T-helper 2 cell treated with Interferon-gamma antibody and Interleukin-4, amounts not matched to agents 5 μg/mL and 100 μg/mL, for 36 hours (primary cell): ENCODE measurements around the gene CDKN1A.
A peak's percentile ranks its signal among the peaks of the same experiment; 100 is the strongest.

Source experiments
- DNase-seq: peaks from one replicate; pipeline ENCODE4 v3.0.0; 2021; ENCODE audit warnings: low spot score
- H3K27ac Mint-ChIP-seq: one replicate; pipeline ENCODE4 v1.8.0; 2021; ENCODE audit warnings: mild to moderate bottlenecking, mixed read lengths
- H3K27me3 Mint-ChIP-seq: one replicate; pipeline ENCODE4 v1.8.0; 2021; ENCODE audit warnings: low read depth, mixed read lengths
- H3K36me3 Mint-ChIP-seq: one replicate; pipeline ENCODE4 v1.8.0; 2021; ENCODE audit warnings: low read depth, mixed read lengths
- H3K4me1 Mint-ChIP-seq: one replicate; pipeline ENCODE4 v1.8.0; 2021; ENCODE audit warnings: low read depth, mixed read lengths
- H3K4me3 Mint-ChIP-seq: one replicate; pipeline ENCODE4 v1.8.0; 2022; ENCODE audit warnings: mild to moderate bottlenecking, moderate library complexity, mixed read lengths
- H3K9me3 Mint-ChIP-seq: one replicate; pipeline ENCODE4 v1.8.0; 2021; ENCODE audit warnings: mixed read lengths

The CDKN1A gene

GRCh38 chr6:36677753-36678487 lies 594 bp upstream of the CDKN1A start:
- Mint-ChIP-seq H3K36me3 (peaks cover 17% of the 10 kb centered on the region), H3K27ac (peak overlapping the region; percentile 84), H3K4me3 (peak overlapping the region; percentile 81), H3K9me3 (no peaks in the 10 kb centered on the region), H3K4me1 (peaks cover 47% of the 10 kb centered on the region), H3K27me3 (peaks cover 5% of the 10 kb centered on the region)
- DNase-seq, result no peak

GRCh38 chr6:36679043-36679833 lies 724 bp downstream of the CDKN1A start:
- H3K9me3 Mint-ChIP-seq, result no peaks in the 10 kb centered on the region
- H3K4me3 Mint-ChIP-seq, result peak overlapping the region; percentile 97
- peak; percentile 30 for DNase-seq
- H3K27ac Mint-ChIP-seq, result peak overlapping the region; percentile 92
- H3K36me3 Mint-ChIP-seq, result peaks cover 27% of the 10 kb centered on the region
- peaks cover 58% of the 10 kb centered on the region for H3K4me1 Mint-ChIP-seq
- peaks cover 5% of the 10 kb centered on the region for H3K27me3 Mint-ChIP-seq

GRCh38 chr6:36682328-36683144 lies 4.0 kb downstream of the CDKN1A start:
- Mint-ChIP-seq H3K36me3 (peaks cover 51% of the 10 kb centered on the region), H3K9me3 (no peaks in the 10 kb centered on the region), H3K4me1 (peaks cover 41% of the 10 kb centered on the region), H3K4me3 (peak overlapping the region; percentile 69), H3K27ac (peak overlapping the region; percentile 49), H3K27me3 (peaks cover 5% of the 10 kb centered on the region)
- DNase-seq, result peak; percentile 55

GRCh38 chr6:36683145-36683655 lies 4.7 kb downstream of the CDKN1A start:
- Mint-ChIP-seq H3K4me3 (no peak overlapping the region), H3K4me1 (peaks cover 34% of the 10 kb centered on the region), H3K27ac (peak overlapping the region; percentile 49), H3K9me3 (no peaks in the 10 kb centered on the region), H3K36me3 (peaks cover 54% of the 10 kb centered on the region), H3K27me3 (peaks cover 5% of the 10 kb centered on the region)
- DNase-seq, result no peak

GRCh38 chr6:36683656-36684446 lies 5.3 kb downstream of the CDKN1A start:
- H3K36me3 Mint-ChIP-seq, result peaks cover 50% of the 10 kb centered on the region
- no peak for DNase-seq
- H3K27ac Mint-ChIP-seq, result peak overlapping the region; percentile 49
- peaks cover 30% of the 10 kb centered on the region for H3K4me1 Mint-ChIP-seq
- peaks cover 2% of the 10 kb centered on the region for H3K27me3 Mint-ChIP-seq
- H3K9me3 Mint-ChIP-seq, result no peaks in the 10 kb centered on the region
- H3K4me3 Mint-ChIP-seq, result no peak overlapping the region

- Mint-ChIP-seq H3K9me3 (no peaks in the 10 kb centered on the region), H3K27ac (no peak overlapping the region), H3K4me1 (peaks cover 30% of the 10 kb centered on the region), H3K36me3 (peaks cover 49% of the 10 kb centered on the region), H3K27me3 (peaks cover 2% of the 10 kb centered on the region), H3K4me3 (no peak overlapping the region)
- no peak for DNase-seq
Observed at GRCh38 chr6:36684447-36684812, 5.9 kb downstream of the CDKN1A start.

GRCh38 chr6:36685166-36685924 lies 6.8 kb downstream of the CDKN1A start:
- no peak for DNase-seq
- H3K27ac Mint-ChIP-seq, result no peak overlapping the region
- no peaks in the 10 kb centered on the region for H3K9me3 Mint-ChIP-seq
- peaks cover 32% of the 10 kb centered on the region for H3K4me1 Mint-ChIP-seq
- H3K27me3 Mint-ChIP-seq, result no peaks in the 10 kb centered on the region
- no peak overlapping the region for H3K4me3 Mint-ChIP-seq
- H3K36me3 Mint-ChIP-seq, result peaks cover 47% of the 10 kb centered on the region

- Mint-ChIP-seq H3K27me3 (no peaks in the 10 kb centered on the region), H3K4me3 (no peak overlapping the region), H3K27ac (no peak overlapping the region), H3K4me1 (peaks cover 33% of the 10 kb centered on the region), H3K9me3 (no peaks in the 10 kb centered on the region), H3K36me3 (peaks cover 43% of the 10 kb centered on the region)
- DNase-seq, result no peak
Observed at GRCh38 chr6:36685926-36686667, 7.6 kb downstream of the CDKN1A start.

GRCh38 chr6:36686668-36687513 lies 8.4 kb downstream of the CDKN1A start:
- Mint-ChIP-seq H3K27me3 (no peaks in the 10 kb centered on the region), H3K27ac (no peak overlapping the region), H3K4me1 (peaks cover 39% of the 10 kb centered on the region), H3K9me3 (no peaks in the 10 kb centered on the region), H3K4me3 (no peak overlapping the region), H3K36me3 (peaks cover 41% of the 10 kb centered on the region)
- no peak for DNase-seq

- no peaks in the 10 kb centered on the region for H3K27me3 Mint-ChIP-seq
Observed at GRCh38 chr6:36688063-36688738, 9.7 kb downstream of the CDKN1A start.

GRCh38 chr6:36688739-36689075 lies 10.2 kb downstream of the CDKN1A start:
- Mint-ChIP-seq H3K36me3 (peaks cover 30% of the 10 kb centered on the region), H3K4me3 (no peak overlapping the region), H3K27me3 (no peaks in the 10 kb centered on the region), H3K4me1 (peaks cover 36% of the 10 kb centered on the region), H3K9me3 (no peaks in the 10 kb centered on the region), H3K27ac (no peak overlapping the region)
- no peak for DNase-seq

More at GRCh38 chr6:36688063-36688738, 9.7 kb downstream of the CDKN1A start:
- Mint-ChIP-seq H3K36me3 (peaks cover 36% of the 10 kb centered on the region), H3K27ac (no peak overlapping the region), H3K4me3 (no peak overlapping the region), H3K4me1 (peaks cover 37% of the 10 kb centered on the region), H3K9me3 (no peaks in the 10 kb centered on the region)
- no peak for DNase-seq
